CD4-positive, CD25-positive, alpha-beta regulatory T cell (primary cell): ENCODE measurements around the gene AAK1. TPM values are rescaled to one million over a fixed set of nuclear protein-coding genes. Genes with fewer than 3 reads are reported as not detected.
"Not testable (repeated sequence)": the region's sequence is repeated elsewhere in the genome, so short reads cannot be mapped to it uniquely, and the experiment has no call there.

Source experiments
- ATAC-seq, 2 donors: fragments of 150-1000 bp; cut with Tn5 transposase; one replicate each; pipeline ENCODE4 v1.10.0; 2021; ENCODE audit warnings: low read depth in 2 of 2, moderate number of reproducible peaks in 2 of 2, moderate library complexity in 1 of 2
- DNase-seq, 3 donors: peaks; one replicate each; pipeline versions ENCODE4 v3.0.0 to v3.0.0-alpha.2; 2012 to 2022; ENCODE audit warnings: mixed read lengths in 1 of 3
- H3K27ac ChIP-seq: one replicate; pipeline ENCODE4 v1.7.0; 2013; ENCODE audit warnings: mild to moderate bottlenecking, low read length; ENCODE audit not compliant: insufficient read depth, poor library complexity, severe bottlenecking
- H3K27me3 ChIP-seq: one replicate; pipeline ENCODE4 v1.7.0; 2013; ENCODE audit warnings: low read length; ENCODE audit not compliant: control insufficient read depth, insufficient read depth
- H3K36me3 ChIP-seq: one replicate; pipeline ENCODE4 v1.7.0; 2013; ENCODE audit warnings: mild to moderate bottlenecking, low read length, moderate library complexity; ENCODE audit not compliant: control insufficient read depth, insufficient read depth
- H3K4me1 ChIP-seq: 2 replicates; pipeline ENCODE4 v1.7.0; 2013; ENCODE audit warnings: mild to moderate bottlenecking, low read length; ENCODE audit not compliant: insufficient read depth, control insufficient read depth, poor library complexity, severe bottlenecking
- H3K4me3 ChIP-seq: one replicate; pipeline ENCODE4 v1.7.0; 2013; ENCODE audit warnings: low read depth, mild to moderate bottlenecking, low read length, moderate library complexity
- H3K9me3 ChIP-seq, 2 experiments: 1 replicate in 1 of 2; 2 replicates in 1 of 2; pipeline ENCODE4 v1.7.0; 2013; ENCODE audit warnings: low read length in 2 of 2, mild to moderate bottlenecking in 1 of 2, moderate library complexity in 1 of 2; ENCODE audit not compliant: control insufficient read depth in 2 of 2
- H3K27ac Mint-ChIP-seq, 3 donors: one replicate each; pipeline ENCODE4 v1.8.0; 2020 to 2022; ENCODE audit warnings: mild to moderate bottlenecking in 3 of 3, mixed read lengths in 3 of 3, moderate library complexity in 2 of 3
- H3K27me3 Mint-ChIP-seq: one replicate; pipeline ENCODE4 v1.8.0; 2022; ENCODE audit warnings: mild to moderate bottlenecking, mixed read lengths
- H3K36me3 Mint-ChIP-seq: one replicate; pipeline ENCODE4 v1.8.0; 2020; ENCODE audit warnings: mixed read lengths
- H3K4me1 Mint-ChIP-seq, 4 donors: one replicate each; pipeline ENCODE4 v1.8.0; 2020 to 2022; ENCODE audit warnings: mixed read lengths in 4 of 4, mild to moderate bottlenecking in 1 of 4
- H3K4me3 Mint-ChIP-seq, 4 donors: one replicate each; pipeline ENCODE4 v1.8.0; 2020 to 2022; ENCODE audit warnings: mild to moderate bottlenecking in 4 of 4, mixed read lengths in 4 of 4, moderate library complexity in 3 of 4
- H3K9me3 Mint-ChIP-seq, 7 donors: one replicate each; pipeline ENCODE4 v1.8.0; 2020 to 2022; ENCODE audit warnings: mixed read lengths in 7 of 7, mild to moderate bottlenecking in 3 of 7, moderate library complexity in 2 of 7
- polyA plus RNA-seq, 4 donors: library from polyadenylated mRNA; unstranded; fragments of 300-500 nt; fragmentation: Illumina TruSeq; gene quantifications; one replicate each; pipeline ENCODE4 v1.2.3, GENCODE V29; 2021
- total RNA-seq: library from RNA; stranded (reverse); gene quantifications from one replicate; pipeline ENCODE4 v1.2.3, GENCODE V29; 2022

Gene AAK1
- total and polyA plus RNA-seq, 5 donors from 2014 or later = 70.7 to 258 (median 73.7) TPM

- no peaks in the 10 kb centered on the region for H3K27me3 ChIP-seq
- ATAC-seq (no peak), DNase-seq (no peak)
- H3K27ac Mint-ChIP-seq = peak overlapping the region in 1 of 3 donors; percentile 76
- peaks cover 81% of the 10 kb centered on the region for H3K4me1 ChIP-seq
- no peaks in the 10 kb centered on the region for H3K9me3 ChIP-seq
- H3K36me3 Mint-ChIP-seq = peaks cover 9% of the 10 kb centered on the region
- H3K4me1 Mint-ChIP-seq = peaks cover 0 to 11% (median 0%) of the 10 kb centered on the region in 4 donors
- H3K4me3 ChIP-seq = no peak overlapping the region
- H3K27ac ChIP-seq = no peak overlapping the region
- H3K27me3 Mint-ChIP-seq = no peaks in the 10 kb centered on the region
- H3K4me3 Mint-ChIP-seq = peak overlapping the region in 3 of 4 donors; percentile 12 to 19 (median 17)
- H3K9me3 Mint-ChIP-seq = no peaks in the 10 kb centered on the region
- H3K36me3 ChIP-seq = peaks cover 5% of the 10 kb centered on the region
These were observed 19.4 kb downstream of the AAK1 start for GRCh38 chr2:69624131-69624530.

- Histone ChIP-seq H3K27ac (no peak overlapping the region), H3K36me3 (peaks cover 5% of the 10 kb centered on the region), H3K9me3 (no peaks in the 10 kb centered on the region), H3K4me3 (no peak overlapping the region), H3K4me1 (peaks cover 81% of the 10 kb centered on the region), H3K27me3 (no peaks in the 10 kb centered on the region)
- no peaks in the 10 kb centered on the region for H3K9me3 Mint-ChIP-seq
- peak overlapping the region; percentile 32 to 88 (median 57) for H3K27ac Mint-ChIP-seq
- ATAC-seq (no peak), DNase-seq (no peak)
- peak overlapping the region; percentile 17 to 85 (median 40) for H3K4me3 Mint-ChIP-seq
- H3K4me1 Mint-ChIP-seq = peaks cover 0 to 11% (median 0%) of the 10 kb centered on the region in 4 donors
- no peaks in the 10 kb centered on the region for H3K27me3 Mint-ChIP-seq
- H3K36me3 Mint-ChIP-seq = peaks cover 9% of the 10 kb centered on the region
These were observed 20.3 kb downstream of the AAK1 start for GRCh38 chr2:69623236-69623635.

DNA sequence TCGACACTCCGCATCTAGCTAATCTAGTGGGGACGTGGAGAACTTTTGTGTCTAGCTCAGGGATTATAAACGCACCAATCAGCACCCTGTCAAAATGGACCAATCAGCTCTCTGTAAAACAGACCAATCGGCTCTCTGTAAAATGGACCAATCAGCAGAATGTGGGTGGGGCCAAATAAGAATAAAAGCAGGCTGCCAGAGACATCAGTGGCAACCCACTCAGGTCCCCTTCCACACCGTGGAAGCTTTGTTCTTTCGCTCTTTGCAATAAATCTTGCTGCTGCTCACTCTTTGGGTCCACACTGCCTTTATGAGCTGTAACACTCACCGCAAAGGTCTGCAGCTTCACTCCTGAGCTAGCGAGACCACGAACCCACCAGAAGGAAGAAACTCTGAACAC lies 20.7 kb downstream of the AAK1 start:
- H3K27ac ChIP-seq, DNase-seq, H3K27me3 Mint-ChIP-seq, H3K4me3 ChIP-seq, H3K9me3 ChIP-seq, H3K36me3 ChIP-seq, H3K27me3 ChIP-seq, H3K9me3 Mint-ChIP-seq, H3K36me3 Mint-ChIP-seq, ATAC-seq: not testable (repeated sequence)
- H3K4me1 ChIP-seq = peaks cover 80% of the 10 kb centered on the region
- H3K27ac Mint-ChIP-seq = peak overlapping the region; percentile 14 to 88 (median 57)
- H3K4me3 Mint-ChIP-seq = peak overlapping the region in 3 of 4 donors; percentile 32 to 85 (median 47)
- H3K4me1 Mint-ChIP-seq = peaks cover 0 to 11% (median 0%) of the 10 kb centered on the region in 4 donors

DNA sequence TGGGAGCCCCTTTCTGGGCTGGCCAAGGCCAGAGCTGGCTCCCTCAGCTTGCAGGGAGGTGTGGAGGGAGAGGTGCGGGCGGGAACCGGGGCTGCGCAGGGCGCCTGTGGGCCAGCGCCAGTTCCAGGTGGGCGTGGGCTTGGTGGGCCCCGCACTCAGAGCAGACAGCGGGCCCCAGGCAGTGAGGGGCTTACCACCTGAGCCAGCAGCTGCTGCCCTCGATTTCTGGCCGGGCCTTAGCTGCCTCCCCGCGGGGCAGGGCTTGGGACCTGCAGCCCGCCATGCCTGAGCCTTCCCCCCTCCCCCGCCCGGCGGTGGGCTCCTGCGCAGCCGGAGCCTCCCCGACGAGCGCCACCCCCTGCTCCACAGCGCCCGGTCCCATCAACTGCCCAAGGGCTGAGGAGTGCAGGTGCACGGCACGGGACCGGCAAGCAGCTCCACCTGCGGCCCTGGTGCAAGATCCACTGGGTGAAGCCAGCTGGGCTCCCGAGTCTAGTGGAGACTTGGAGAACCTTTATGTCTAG lies 21.5 kb downstream of the AAK1 start:
- H3K4me1 Mint-ChIP-seq = peaks cover 0 to 12% (median 0%) of the 10 kb centered on the region in 4 donors
- not testable (repeated sequence) for H3K27me3 ChIP-seq, H3K4me3 Mint-ChIP-seq, H3K36me3 ChIP-seq, ATAC-seq, H3K27ac ChIP-seq, H3K4me3 ChIP-seq, H3K9me3 Mint-ChIP-seq, H3K27me3 Mint-ChIP-seq, DNase-seq, H3K36me3 Mint-ChIP-seq, H3K9me3 ChIP-seq
- H3K27ac Mint-ChIP-seq = peak overlapping the region in 1 of 3 donors; percentile 45
- H3K4me1 ChIP-seq = peaks cover 83% of the 10 kb centered on the region

DNA sequence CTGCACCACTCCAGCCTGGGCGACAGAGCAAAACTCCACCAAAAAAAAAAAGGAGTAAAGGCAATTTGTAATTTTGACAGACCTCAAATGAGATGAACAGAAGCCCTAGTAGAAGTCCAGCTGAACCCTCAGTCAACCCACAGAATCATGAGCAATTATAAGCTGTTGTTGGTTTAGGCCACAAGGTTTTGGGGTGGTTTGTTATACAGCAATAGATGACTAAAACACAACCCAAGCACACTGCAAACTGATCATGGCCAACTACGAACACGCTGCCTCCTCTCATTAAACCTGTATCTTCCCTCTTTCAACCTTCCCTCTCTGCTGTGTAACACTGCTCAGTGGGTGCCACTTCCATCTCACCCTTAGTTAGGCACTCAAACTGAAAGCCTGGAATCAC lies 22.1 kb downstream of the AAK1 start:
- no peaks in the 10 kb centered on the region for H3K27me3 ChIP-seq
- H3K27ac ChIP-seq = no peak overlapping the region
- Mint-ChIP-seq H3K4me3 (peak overlapping the region in 1 of 4 donors; percentile 46), H3K4me1 (peaks cover 0 to 18% (median 6%) of the 10 kb centered on the region in 4 donors), H3K36me3 (peaks cover 9% of the 10 kb centered on the region), H3K27ac (peak overlapping the region in 1 of 3 donors; percentile 14), H3K27me3 (no peaks in the 10 kb centered on the region), H3K9me3 (no peaks in the 10 kb centered on the region)
- peaks cover 85% of the 10 kb centered on the region for H3K4me1 ChIP-seq
- no peak for ATAC-seq
- no peaks in the 10 kb centered on the region for H3K9me3 ChIP-seq
- no peak for DNase-seq
- H3K4me3 ChIP-seq = peak overlapping the region; percentile 69
- peaks cover 8% of the 10 kb centered on the region for H3K36me3 ChIP-seq

DNA sequence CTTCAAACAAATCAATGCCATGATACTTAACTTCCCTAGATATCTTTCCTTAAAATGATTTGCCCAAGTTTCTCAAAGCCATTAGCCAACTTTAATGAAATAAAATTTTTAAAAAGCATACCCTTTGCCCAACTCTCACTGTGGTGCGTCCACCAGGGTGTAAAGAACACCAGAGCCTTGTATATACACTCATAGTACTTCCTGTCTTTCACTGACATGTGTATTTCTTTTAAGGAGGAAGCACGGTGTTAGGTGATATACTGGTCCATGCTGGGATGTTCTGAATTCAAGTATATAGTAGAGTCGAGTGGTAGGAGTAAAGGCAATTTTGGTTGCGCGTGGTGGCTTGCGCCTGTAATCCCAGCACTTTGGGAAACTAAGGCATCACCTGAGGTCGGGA lies 22.7 kb downstream of the AAK1 start:
- H3K36me3 Mint-ChIP-seq = peaks cover 9% of the 10 kb centered on the region
- ATAC-seq (peak; percentile 75 to 76), DNase-seq (peak in 1 of 3 donors; percentile 32)
- no peak overlapping the region for H3K4me3 Mint-ChIP-seq
- Histone ChIP-seq H3K4me3 (peak overlapping the region; percentile 69), H3K4me1 (peaks cover 85% of the 10 kb centered on the region), H3K27ac (no peak overlapping the region), H3K27me3 (no peaks in the 10 kb centered on the region), H3K9me3 (no peaks in the 10 kb centered on the region), H3K36me3 (peaks cover 9% of the 10 kb centered on the region)
- H3K4me1 Mint-ChIP-seq = peaks cover 4 to 18% (median 8%) of the 10 kb centered on the region in 4 donors
- H3K27ac Mint-ChIP-seq = no peak overlapping the region
- no peaks in the 10 kb centered on the region for H3K9me3 Mint-ChIP-seq
- no peaks in the 10 kb centered on the region for H3K27me3 Mint-ChIP-seq

- H3K4me3 ChIP-seq = peak overlapping the region; percentile 69
- DNase-seq (peak in 1 of 3 donors; percentile 55), ATAC-seq (peak in 1 of 2 donors; percentile 15)
- H3K4me1 ChIP-seq = peaks cover 85% of the 10 kb centered on the region
- H3K36me3 ChIP-seq = peaks cover 14% of the 10 kb centered on the region
- peaks cover 18% of the 10 kb centered on the region for H3K36me3 Mint-ChIP-seq
- H3K4me3 Mint-ChIP-seq = no peak overlapping the region
- no peaks in the 10 kb centered on the region for H3K9me3 ChIP-seq
- no peaks in the 10 kb centered on the region for H3K27me3 Mint-ChIP-seq
- H3K4me1 Mint-ChIP-seq = peaks cover 7 to 29% (median 16%) of the 10 kb centered on the region in 4 donors
- H3K9me3 Mint-ChIP-seq = no peaks in the 10 kb centered on the region
- no peaks in the 10 kb centered on the region for H3K27me3 ChIP-seq
- H3K27ac ChIP-seq = peak overlapping the region; percentile 48
- no peak overlapping the region for H3K27ac Mint-ChIP-seq
These were observed 23.8 kb downstream of the AAK1 start for GRCh38 chr2:69619725-69620124.

DNA sequence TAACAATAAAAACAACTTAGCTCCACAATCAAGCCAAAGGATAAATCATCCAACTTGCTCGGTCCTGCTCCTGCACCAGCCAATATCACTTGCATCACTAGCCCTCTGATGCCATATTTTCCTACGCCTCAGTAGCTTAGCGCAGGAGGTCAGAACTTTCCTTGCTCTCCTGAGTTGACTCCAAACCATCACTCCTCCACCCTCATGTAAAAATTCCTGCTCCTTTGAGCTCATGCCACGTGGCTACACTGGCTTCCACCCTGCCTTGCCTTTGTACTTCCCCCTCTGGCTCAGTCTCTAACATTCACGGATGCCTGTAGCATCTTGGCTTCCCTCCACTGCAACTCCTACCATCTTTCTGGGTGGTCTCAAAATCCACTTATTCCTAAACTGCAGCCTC lies 25.2 kb downstream of the AAK1 start:
- ATAC-seq (no peak), DNase-seq (no peak)
- H3K9me3 ChIP-seq = no peaks in the 10 kb centered on the region
- Mint-ChIP-seq H3K4me3 (no peak overlapping the region), H3K27me3 (no peaks in the 10 kb centered on the region), H3K27ac (no peak overlapping the region), H3K4me1 (peaks cover 17 to 34% (median 28%) of the 10 kb centered on the region in 4 donors), H3K9me3 (peaks cover 0 to 2% (median 0%) of the 10 kb centered on the region in 7 donors), H3K36me3 (peaks cover 30% of the 10 kb centered on the region)
- H3K27ac ChIP-seq = no peak overlapping the region
- H3K4me3 ChIP-seq = peak overlapping the region; percentile 42
- peaks cover 27% of the 10 kb centered on the region for H3K36me3 ChIP-seq
- peaks cover 87% of the 10 kb centered on the region for H3K4me1 ChIP-seq
- no peaks in the 10 kb centered on the region for H3K27me3 ChIP-seq
